GM12865 (cell line): ENCODE results near the gene CD300C.
"Not testable (repeated sequence)": the region's sequence is repeated elsewhere in the genome, so short reads cannot be mapped to it uniquely, and the experiment has no call there.

Source experiments
- DNase-seq: peaks from one replicate; pipeline ENCODE4 v3.0.0; 2010; ENCODE audit warnings: low read depth
- H3K4me3 ChIP-seq: 2 replicates; pipeline ENCODE4 v1.5.1; 2011; ENCODE audit warnings: mild to moderate bottlenecking, low read depth, low read length, control low read depth
- TF ChIP-seq, protein P1 (sequence below): IDR thresholded peaks from 2 replicates; pipeline ENCODE4 v1.5.1; 2011; ENCODE audit warnings: low read length, control low read depth, low read depth, inconsistent platforms; ENCODE audit not compliant: insufficient read depth; ENCODE audit errors: missing control alignments

The CD300C gene

DNA sequence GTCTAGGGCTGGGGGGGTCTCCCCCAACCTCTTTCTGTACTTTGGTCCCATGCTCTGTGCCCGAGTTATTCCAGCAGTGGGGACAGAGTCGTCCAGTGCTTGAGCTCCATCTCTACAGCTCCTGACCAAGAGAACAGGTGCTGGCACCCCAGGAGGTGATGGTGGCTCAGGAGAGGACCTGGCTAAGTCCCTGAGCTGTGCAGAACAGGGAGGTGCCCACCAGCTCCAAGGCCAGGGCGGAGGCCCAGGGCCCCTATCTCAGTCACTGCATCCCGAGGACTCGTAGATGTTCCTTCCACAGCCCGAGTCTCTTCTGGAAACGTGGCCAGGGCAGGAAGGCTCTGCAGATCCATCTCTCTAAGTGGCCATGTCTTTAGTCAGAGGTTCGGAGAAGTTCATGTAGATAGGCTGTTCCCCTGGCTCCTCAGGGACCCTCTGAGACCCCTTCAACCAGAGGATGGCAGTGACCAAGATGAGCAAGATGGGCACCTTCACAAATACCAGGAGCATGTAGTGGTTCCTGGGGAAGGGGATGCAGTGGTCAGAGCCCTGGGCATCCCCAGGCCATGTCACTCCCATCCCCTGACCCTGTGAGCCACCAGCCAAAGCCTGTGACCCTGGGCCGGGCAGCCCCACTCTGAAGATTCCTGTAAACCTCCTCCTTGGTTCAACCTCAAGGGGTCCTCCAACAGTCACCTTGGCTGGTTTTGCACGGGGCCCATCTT is 23.4 kb downstream of the CD300C start:
- TF ChIP-seq, protein P1, sequence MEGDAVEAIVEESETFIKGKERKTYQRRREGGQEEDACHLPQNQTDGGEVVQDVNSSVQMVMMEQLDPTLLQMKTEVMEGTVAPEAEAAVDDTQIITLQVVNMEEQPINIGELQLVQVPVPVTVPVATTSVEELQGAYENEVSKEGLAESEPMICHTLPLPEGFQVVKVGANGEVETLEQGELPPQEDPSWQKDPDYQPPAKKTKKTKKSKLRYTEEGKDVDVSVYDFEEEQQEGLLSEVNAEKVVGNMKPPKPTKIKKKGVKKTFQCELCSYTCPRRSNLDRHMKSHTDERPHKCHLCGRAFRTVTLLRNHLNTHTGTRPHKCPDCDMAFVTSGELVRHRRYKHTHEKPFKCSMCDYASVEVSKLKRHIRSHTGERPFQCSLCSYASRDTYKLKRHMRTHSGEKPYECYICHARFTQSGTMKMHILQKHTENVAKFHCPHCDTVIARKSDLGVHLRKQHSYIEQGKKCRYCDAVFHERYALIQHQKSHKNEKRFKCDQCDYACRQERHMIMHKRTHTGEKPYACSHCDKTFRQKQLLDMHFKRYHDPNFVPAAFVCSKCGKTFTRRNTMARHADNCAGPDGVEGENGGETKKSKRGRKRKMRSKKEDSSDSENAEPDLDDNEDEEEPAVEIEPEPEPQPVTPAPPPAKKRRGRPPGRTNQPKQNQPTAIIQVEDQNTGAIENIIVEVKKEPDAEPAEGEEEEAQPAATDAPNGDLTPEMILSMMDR, result no peak
- no peak for DNase-seq
- H3K4me3 ChIP-seq, result no peak overlapping the region

DNA sequence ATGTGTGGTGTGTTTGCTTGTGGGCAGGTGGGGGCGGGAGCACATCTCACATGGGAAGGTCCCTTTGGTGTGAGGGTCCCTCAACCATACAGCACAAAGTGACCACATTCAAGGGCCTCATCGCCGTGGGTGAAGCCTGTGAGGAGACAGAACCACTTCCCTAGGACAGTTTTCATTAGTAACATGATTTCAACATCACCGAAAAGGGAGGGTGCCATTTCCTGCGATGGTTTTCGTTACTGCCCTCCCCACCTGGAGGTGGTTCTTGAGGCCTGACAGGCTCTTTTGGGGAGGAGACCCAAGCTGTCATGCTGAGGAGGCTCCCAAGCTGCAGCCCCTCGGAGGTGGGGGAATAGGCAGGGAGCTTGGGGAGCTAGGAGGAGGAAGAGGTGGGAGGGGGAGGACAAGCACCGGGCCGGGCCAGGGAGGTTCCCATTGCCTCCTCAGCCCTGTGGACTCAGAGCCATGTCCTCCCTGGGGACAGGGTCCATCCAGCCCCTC is 24.2 kb downstream of the CD300C start:
- H3K4me3 ChIP-seq, result no peak overlapping the region
- TF ChIP-seq, protein P1, result no peak
- peak; percentile 27 for DNase-seq

DNA sequence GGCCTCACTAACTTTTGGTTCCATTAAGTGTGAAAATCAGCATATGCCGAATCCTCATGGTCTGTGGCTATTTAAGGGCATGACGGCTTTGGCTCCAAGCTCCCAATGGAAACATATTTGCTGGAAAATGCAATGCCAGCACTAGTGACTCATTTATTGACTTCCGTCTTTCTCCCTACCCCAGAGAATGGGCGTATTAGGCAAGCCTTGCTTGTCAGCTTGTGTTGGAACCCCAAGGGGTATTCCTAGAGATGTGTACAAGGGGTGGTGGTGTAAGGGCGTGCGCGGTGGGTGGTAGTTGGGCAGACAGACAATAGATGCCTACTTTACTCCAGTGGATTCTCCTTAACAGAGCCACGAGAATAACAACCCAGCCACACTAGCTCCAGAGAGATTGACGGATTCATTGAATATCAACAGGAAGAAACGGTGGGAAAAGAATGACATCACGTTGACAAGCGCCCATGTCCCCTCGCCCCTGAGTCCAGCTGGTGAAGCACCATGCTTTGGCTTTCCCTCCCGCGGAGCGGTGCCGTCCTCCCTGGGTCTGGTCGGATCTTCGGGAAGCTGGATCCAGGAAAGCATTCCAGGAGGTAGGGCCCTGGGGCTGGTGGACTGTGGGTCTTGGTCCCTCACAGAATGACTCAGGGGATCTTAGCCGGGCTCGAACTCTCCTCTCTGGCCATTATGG is 25.0 kb downstream of the CD300C start:
- TF ChIP-seq, protein P1, result no peak
- H3K4me3 ChIP-seq, result no peak overlapping the region
- no peak for DNase-seq

DNA sequence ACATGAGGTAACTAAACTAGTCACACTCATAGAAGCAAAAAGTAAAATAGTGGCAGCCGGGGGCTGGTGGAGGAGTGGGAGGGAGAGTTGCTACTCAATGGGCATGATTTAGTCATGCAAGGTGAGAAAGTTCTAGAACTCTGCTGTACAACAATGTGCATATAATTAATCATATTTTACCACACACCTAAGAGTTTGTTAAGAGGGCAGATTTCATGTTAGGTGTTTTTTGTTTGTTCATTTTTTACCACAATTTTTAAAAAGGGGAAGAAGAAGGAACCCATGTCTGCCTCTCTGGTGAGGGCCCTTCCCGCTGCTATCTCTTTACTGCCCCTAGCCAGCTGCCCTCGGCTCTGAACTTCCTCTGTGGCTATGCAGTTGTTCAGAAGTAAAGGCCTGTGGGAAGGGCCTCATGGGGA is 25.9 kb downstream of the CD300C start:
- H3K4me3 ChIP-seq, result no peak overlapping the region
- TF ChIP-seq, protein P1, result no peak
- DNase-seq, result peak; percentile 10

DNA sequence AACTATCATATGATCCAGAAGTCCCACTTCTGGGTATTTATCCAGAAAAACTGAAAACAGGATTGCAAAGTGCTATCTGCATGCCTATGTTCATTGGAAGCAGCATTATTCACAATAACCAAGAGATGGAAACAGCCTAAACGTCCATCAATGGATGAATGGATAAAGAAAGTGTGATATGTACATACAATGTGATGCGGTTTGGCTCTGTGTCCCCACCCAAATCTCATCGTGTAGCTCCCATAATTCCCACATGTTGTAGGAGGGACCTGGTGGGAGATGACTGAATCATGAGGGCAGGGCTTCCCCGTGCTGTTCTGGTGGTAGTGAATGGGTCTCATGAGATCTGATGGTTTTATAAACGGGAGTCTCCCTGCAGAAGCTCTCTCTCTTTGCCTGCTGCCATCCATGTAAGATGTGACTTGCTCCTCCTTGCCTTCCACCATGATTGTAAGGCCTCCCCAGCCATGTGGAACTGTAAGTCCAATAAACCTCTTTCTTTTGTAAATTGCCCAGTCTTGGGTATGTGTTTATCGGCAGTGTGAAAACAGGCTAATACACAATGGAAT is 27.4 kb downstream of the CD300C start:
- H3K4me3 ChIP-seq, DNase-seq: not testable (repeated sequence)

DNA sequence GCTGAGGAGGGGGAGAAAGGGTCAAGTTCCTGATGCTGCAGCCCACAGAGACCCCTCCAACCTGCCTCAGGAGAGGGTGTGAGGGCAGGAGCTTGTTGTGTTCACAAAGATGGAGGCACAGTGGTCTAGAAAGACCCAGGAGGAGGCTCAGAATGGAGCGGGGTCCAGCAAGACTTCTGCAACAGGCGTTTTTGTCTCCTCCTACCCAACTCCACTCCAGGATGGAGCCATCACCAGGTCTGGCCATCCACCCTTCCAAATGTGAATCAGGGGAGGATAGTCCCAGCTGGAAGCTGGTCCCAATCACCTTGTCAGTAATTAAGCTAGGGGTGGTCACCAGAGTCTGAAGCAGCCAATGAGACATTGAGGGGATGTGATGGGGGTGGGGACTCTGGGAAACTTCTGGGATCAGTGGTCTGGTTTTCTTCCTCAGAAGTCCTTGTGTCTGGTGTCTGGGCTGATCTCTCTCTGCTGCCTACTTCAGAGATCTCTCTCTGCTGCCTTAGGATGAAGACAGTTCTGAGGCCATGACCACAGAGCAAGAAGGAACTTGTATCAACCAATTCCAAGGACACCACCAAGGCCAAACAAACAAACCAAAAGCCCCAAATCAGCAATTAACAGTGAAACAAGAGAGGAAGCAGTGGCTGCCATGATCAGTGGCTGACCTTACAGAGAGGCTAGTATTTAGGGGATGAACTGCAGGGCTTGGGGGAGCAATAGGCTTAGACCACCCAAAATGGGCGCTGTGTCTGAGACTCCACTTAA is 29.2 kb downstream of the CD300C start:
- TF ChIP-seq, protein P1, result no peak
- DNase-seq, result no peak
- H3K4me3 ChIP-seq, result no peak overlapping the region

DNA sequence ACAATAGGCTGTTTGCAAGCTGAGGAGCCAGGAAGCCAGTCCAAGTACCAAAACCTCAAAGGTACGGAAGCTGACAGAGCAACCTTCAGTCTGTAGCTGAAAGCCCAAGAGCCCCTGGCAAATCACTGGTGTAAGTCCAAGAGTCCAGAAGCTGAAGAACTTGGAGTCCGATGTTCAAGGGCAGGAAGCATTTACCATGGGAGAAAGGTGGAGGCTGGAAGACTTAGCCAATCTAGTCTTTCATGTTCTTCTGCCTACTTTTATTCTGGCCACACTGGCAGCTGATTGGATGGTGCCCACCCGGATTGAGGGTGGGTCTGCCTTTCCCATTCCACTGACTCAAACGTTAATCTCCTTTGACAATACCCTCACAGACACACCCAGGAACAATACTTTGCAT is 30.0 kb downstream of the CD300C start:
- H3K4me3 ChIP-seq, result no peak overlapping the region
- DNase-seq, result no peak
- TF ChIP-seq, protein P1, result no peak
